RWPE2 (cell line): ENCODE results near the gene ERBB4.
"Not testable (repeated sequence)": the region's sequence is repeated elsewhere in the genome, so short reads cannot be mapped to it uniquely, and the experiment has no call there.

Experiments
- ATAC-seq: fragments of 200-7000 bp; cut with Tn5 transposase; 3 replicates; pipeline ENCODE4 v1.9.1; 2021; ENCODE audit warnings: low read depth
- DNase-seq: peaks from one replicate; pipeline ENCODE4 v3.0.0-alpha.2; 2020; ENCODE audit warnings: low spot score
- H3K27ac ChIP-seq: fragments of 450-650 bp; 2 replicates; pipeline ENCODE4 v1.5.1; 2017; ENCODE audit warnings: mild to moderate bottlenecking; ENCODE audit not compliant: poor library complexity, severe bottlenecking
- H3K27me3 ChIP-seq: fragments of 250-450 bp; sonication (Bioruptor Pico); 2 replicates; pipeline ENCODE4 v1.5.1; 2021; ENCODE audit warnings: mild to moderate bottlenecking, moderate library complexity; ENCODE audit not compliant: insufficient read depth, poor library complexity, severe bottlenecking
- H3K36me3 ChIP-seq: fragments of 250-450 bp; sonication (Bioruptor Pico); 2 replicates; pipeline ENCODE4 v1.5.1; 2020; ENCODE audit warnings: low read depth, mild to moderate bottlenecking, moderate library complexity
- H3K4me1 ChIP-seq: fragments of 250-450 bp; sonication (Bioruptor Pico); 2 replicates; pipeline ENCODE4 v1.5.1; 2021; ENCODE audit warnings: mild to moderate bottlenecking, moderate library complexity; ENCODE audit not compliant: insufficient read depth, poor library complexity, severe bottlenecking
- H3K4me3 ChIP-seq: fragments of 250-450 bp; sonication (Bioruptor Pico); 2 replicates; pipeline ENCODE4 v1.5.1; 2021; ENCODE audit warnings: mild to moderate bottlenecking, moderate library complexity; ENCODE audit not compliant: severe bottlenecking
- H3K9me3 ChIP-seq: fragments of 250-450 bp; sonication (Bioruptor Pico); 2 replicates; pipeline ENCODE4 v1.5.1; 2021; ENCODE audit warnings: mild to moderate bottlenecking, moderate library complexity; ENCODE audit not compliant: severe bottlenecking
- TF ChIP-seq, protein P1 (sequence below): fragments of 450-650 bp; IDR thresholded peaks from one replicate; pipeline ENCODE4 v1.5.1; 2017; ENCODE audit warnings: mild to moderate bottlenecking, moderate library complexity; ENCODE audit not compliant: poor library complexity, severe bottlenecking

ERBB4 gene

GRCh38 chr2:212259226-212259625 is 279.4 kb downstream of the ERBB4 start:
- no peak for DNase-seq
- TF ChIP-seq, protein P1, sequence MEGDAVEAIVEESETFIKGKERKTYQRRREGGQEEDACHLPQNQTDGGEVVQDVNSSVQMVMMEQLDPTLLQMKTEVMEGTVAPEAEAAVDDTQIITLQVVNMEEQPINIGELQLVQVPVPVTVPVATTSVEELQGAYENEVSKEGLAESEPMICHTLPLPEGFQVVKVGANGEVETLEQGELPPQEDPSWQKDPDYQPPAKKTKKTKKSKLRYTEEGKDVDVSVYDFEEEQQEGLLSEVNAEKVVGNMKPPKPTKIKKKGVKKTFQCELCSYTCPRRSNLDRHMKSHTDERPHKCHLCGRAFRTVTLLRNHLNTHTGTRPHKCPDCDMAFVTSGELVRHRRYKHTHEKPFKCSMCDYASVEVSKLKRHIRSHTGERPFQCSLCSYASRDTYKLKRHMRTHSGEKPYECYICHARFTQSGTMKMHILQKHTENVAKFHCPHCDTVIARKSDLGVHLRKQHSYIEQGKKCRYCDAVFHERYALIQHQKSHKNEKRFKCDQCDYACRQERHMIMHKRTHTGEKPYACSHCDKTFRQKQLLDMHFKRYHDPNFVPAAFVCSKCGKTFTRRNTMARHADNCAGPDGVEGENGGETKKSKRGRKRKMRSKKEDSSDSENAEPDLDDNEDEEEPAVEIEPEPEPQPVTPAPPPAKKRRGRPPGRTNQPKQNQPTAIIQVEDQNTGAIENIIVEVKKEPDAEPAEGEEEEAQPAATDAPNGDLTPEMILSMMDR: no peak
- H3K9me3 ChIP-seq: no peaks in the 10 kb centered on the region

GRCh38 chr2:212254339-212254738 is 284.3 kb downstream of the ERBB4 start:
- DNase-seq: no peak
- ATAC-seq: no peak
- Histone ChIP-seq H3K4me3 (no peak overlapping the region), H3K27ac (no peak overlapping the region), H3K4me1 (no peaks in the 10 kb centered on the region), H3K9me3 (no peaks in the 10 kb centered on the region), H3K27me3 (no peaks in the 10 kb centered on the region), H3K36me3 (no peaks in the 10 kb centered on the region)
- TF ChIP-seq, protein P1: no peak

More at GRCh38 chr2:212259226-212259625, 279.4 kb downstream of the ERBB4 start:
- Histone ChIP-seq H3K27ac (no peak overlapping the region), H3K36me3 (no peaks in the 10 kb centered on the region), H3K4me3 (no peak overlapping the region), H3K4me1 (no peaks in the 10 kb centered on the region), H3K27me3 (no peaks in the 10 kb centered on the region)
- no peak for ATAC-seq

- H3K9me3 ChIP-seq: no peaks in the 10 kb centered on the region
- no peak overlapping the region for H3K27ac ChIP-seq
- ATAC-seq: no peak
- H3K4me3 ChIP-seq: no peak overlapping the region
- no peaks in the 10 kb centered on the region for H3K4me1 ChIP-seq
- H3K36me3 ChIP-seq: no peaks in the 10 kb centered on the region
- no peaks in the 10 kb centered on the region for H3K27me3 ChIP-seq
- DNase-seq: no peak
- TF ChIP-seq, protein P1: peak; percentile 68
These were observed 289.2 kb downstream of the ERBB4 start for GRCh38 chr2:212249451-212249850.

DNA sequence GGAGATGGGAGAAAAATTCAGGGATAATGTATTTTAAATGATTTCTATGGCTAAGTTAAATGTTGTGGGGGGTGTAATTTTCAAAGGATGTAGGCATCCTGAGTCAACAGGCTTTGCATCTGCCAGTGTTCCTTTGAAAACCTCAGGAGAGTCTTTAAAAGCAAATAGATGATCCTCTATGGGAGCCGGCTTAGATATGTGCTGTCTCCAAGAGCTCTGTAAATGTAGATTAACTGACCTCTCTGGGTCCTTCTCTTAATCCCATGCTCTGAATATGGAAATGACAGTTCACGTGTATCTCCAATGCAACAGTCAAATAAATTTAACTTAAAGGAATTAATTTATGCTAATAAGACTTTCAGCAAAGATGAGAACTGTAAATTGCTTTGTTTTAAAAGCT is 292.7 kb downstream of the ERBB4 start:
- Histone ChIP-seq H3K27ac (no peak overlapping the region), H3K27me3 (no peaks in the 10 kb centered on the region), H3K36me3 (no peaks in the 10 kb centered on the region), H3K4me1 (no peaks in the 10 kb centered on the region), H3K9me3 (no peaks in the 10 kb centered on the region), H3K4me3 (no peak overlapping the region)
- ATAC-seq (no peak), DNase-seq (no peak)
- TF ChIP-seq, protein P1: no peak

DNA sequence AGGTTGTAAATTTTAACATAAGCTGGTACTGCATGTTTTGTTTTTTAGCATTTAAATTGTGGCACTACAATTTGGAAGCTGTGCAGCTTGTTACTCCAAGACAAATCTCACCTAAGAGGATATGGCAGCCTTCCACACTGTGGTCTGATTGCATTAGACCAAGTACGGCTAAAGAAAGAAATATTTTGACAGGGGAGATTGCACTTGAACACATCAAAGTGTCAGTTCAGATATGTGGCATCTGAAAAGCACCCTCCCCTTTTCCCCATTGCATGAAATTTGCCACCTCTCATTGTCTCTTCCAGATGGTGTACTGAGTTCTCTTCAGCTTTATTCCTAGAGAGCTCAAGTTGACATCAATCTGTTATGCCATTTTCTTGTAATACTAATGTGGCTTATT is 295.9 kb downstream of the ERBB4 start:
- Histone ChIP-seq H3K27ac (no peak overlapping the region), H3K9me3 (no peaks in the 10 kb centered on the region), H3K27me3 (no peaks in the 10 kb centered on the region), H3K4me3 (no peak overlapping the region), H3K4me1 (no peaks in the 10 kb centered on the region), H3K36me3 (no peaks in the 10 kb centered on the region)
- TF ChIP-seq, protein P1: no peak
- DNase-seq (no peak), ATAC-seq (no peak)

DNA sequence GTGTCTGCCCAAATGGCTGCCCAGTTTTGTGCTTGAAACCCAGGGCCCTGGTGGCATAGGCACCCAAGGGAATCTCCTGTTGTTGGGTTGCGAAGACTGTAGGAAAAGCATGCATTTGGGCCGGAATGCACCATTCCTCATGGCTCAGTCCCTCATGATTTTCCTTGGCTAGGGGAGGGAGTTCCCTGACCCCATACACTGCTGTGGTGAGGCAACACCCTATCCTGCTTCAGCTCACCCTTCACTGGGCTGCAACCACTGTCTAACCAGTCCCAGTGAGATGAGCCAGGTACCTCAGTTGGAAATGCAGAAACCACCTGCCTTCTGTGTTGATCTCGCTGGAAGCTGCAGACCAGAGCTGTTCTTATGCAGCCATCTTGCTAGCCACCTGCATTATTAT is 300.4 kb downstream of the ERBB4 start:
- ATAC-seq, H3K4me3 ChIP-seq, H3K4me1 ChIP-seq, H3K27me3 ChIP-seq, H3K27ac ChIP-seq, DNase-seq, H3K36me3 ChIP-seq, H3K9me3 ChIP-seq: not testable (repeated sequence)
